GM23248 (cell line): ENCODE data around the gene GPA33.

Source experiments
- EZH2 ChIP-seq: fragments of 200-600 bp; sonication (generic); IDR thresholded peaks from 2 replicates; pipeline ENCODE4 v1.6.1; 2018; ENCODE audit warnings: antibody characterized with exemption, mild to moderate bottlenecking; ENCODE audit not compliant: insufficient read depth, poor library complexity, severe bottlenecking
- EZH2phosphoT487 ChIP-seq: fragments of 200-600 bp; sonication (generic); IDR thresholded peaks from 2 replicates; pipeline ENCODE4 v1.6.1; 2018; ENCODE audit warnings: antibody characterized with exemption, moderate library complexity, mild to moderate bottlenecking, low read depth; ENCODE audit not compliant: insufficient read depth

- TF ChIP-seq EZH2 (no peak), EZH2phosphoT487 (no peak)
Measured at GRCh38 chr1:167064621-167065020, 25.6 kb downstream of the GPA33 start.
